Measurements from ENCODE around the gene BAIAP2L2.
A peak's percentile ranks its signal among the peaks of the same experiment; 100 is the strongest.

The BAIAP2L2 gene

GRCh38 chr22:38077595-38077994 is 32.9 kb downstream of the BAIAP2L2 start:
- Histone ChIP-seq H3K4me1 (no peaks in the 10 kb centered on the region), H3K9me3 (no peaks in the 10 kb centered on the region), H3K27me3 (ENCODE audit: low read depth) (no peaks in the 10 kb centered on the region), H3K4me3 (no peak overlapping the region), H3K36me3 (replicated peaks) (peaks cover 3% of the 10 kb centered on the region; the same call in 1 of the 2 replicates)
- in situ Hi-C loops (cut with MboI; ENCODE audit: low sequenced_read_pairs): no loop called here
- no peak for DNase-seq (ENCODE audit: low spot score in 2 of 2)

GRCh38 chr22:38077096-38077495 is 33.4 kb downstream of the BAIAP2L2 start:
- no peak for DNase-seq (ENCODE audit: low spot score in 2 of 2)
- Histone ChIP-seq H3K4me1 (no peaks in the 10 kb centered on the region), H3K9me3 (no peaks in the 10 kb centered on the region), H3K27me3 (ENCODE audit: low read depth) (no peaks in the 10 kb centered on the region), H3K36me3 (replicated peaks) (peaks cover 3% of the 10 kb centered on the region; the same call in 1 of the 2 replicates), H3K4me3 (no peak overlapping the region)
- in situ Hi-C loops (cut with MboI; ENCODE audit: low sequenced_read_pairs): no loop called here

- Histone ChIP-seq H3K36me3 (replicated peaks) (peaks cover 6% of the 10 kb centered on the region; the same call in 1 of the 2 replicates), H3K9me3 (no peaks in the 10 kb centered on the region), H3K4me1 (no peaks in the 10 kb centered on the region), H3K4me3 (no peak overlapping the region), H3K27me3 (ENCODE audit: low read depth) (no peaks in the 10 kb centered on the region)
- DNase-seq (ENCODE audit: low spot score in 2 of 2): no peak
- in situ Hi-C loops (cut with MboI; ENCODE audit: low sequenced_read_pairs): no loop called here
Observed at GRCh38 chr22:38075961-38076360, 34.5 kb downstream of the BAIAP2L2 start.

GRCh38 chr22:38075105-38075825 is 35.2 kb downstream of the BAIAP2L2 start:
- peaks cover 11% of the 10 kb centered on the region for H3K36me3 ChIP-seq (replicated peaks)
- in situ Hi-C loops (cut with MboI; ENCODE audit: low sequenced_read_pairs): no loop called here

GRCh38 chr22:38074181-38075104 is 36.0 kb downstream of the BAIAP2L2 start:
- Histone ChIP-seq H3K36me3 (replicated peaks) (peaks cover 16% of the 10 kb centered on the region), H3K4me1 (no peaks in the 10 kb centered on the region), H3K4me3 (no peak overlapping the region), H3K27me3 (ENCODE audit: low read depth) (no peaks in the 10 kb centered on the region), H3K9me3 (no peaks in the 10 kb centered on the region)
- no peak for DNase-seq (ENCODE audit: low spot score in 2 of 2)
- in situ Hi-C loops (cut with MboI; ENCODE audit: low sequenced_read_pairs): no loop called here

More at GRCh38 chr22:38075105-38075825, 35.2 kb downstream of the BAIAP2L2 start:
- no peak overlapping the region for H3K4me3 ChIP-seq
- no peaks in the 10 kb centered on the region for H3K27me3 ChIP-seq (ENCODE audit: low read depth)
- no peak for DNase-seq (ENCODE audit: low spot score in 2 of 2)
- no peaks in the 10 kb centered on the region for H3K4me1 ChIP-seq
- H3K9me3 ChIP-seq: no peaks in the 10 kb centered on the region

- in situ Hi-C loops (cut with MboI; ENCODE audit: low sequenced_read_pairs): no loop called here
- H3K36me3 ChIP-seq (replicated peaks): peaks cover 16% of the 10 kb centered on the region
- H3K27me3 ChIP-seq (ENCODE audit: low read depth): no peaks in the 10 kb centered on the region
- DNase-seq (ENCODE audit: low spot score in 2 of 2): no peak
- H3K4me1 ChIP-seq: no peaks in the 10 kb centered on the region
- no peak overlapping the region for H3K4me3 ChIP-seq
- H3K9me3 ChIP-seq: no peaks in the 10 kb centered on the region
Observed at GRCh38 chr22:38073150-38074130, 37.0 kb downstream of the BAIAP2L2 start.

- Histone ChIP-seq H3K4me3 (no peak overlapping the region), H3K27me3 (ENCODE audit: low read depth) (no peaks in the 10 kb centered on the region), H3K4me1 (no peaks in the 10 kb centered on the region), H3K9me3 (no peaks in the 10 kb centered on the region), H3K36me3 (replicated peaks) (peaks cover 16% of the 10 kb centered on the region)
- in situ Hi-C loops (cut with MboI; ENCODE audit: low sequenced_read_pairs): no loop called here
- DNase-seq (ENCODE audit: low spot score in 2 of 2): no peak
Observed at GRCh38 chr22:38072322-38073149, 37.9 kb downstream of the BAIAP2L2 start.

GRCh38 chr22:38071421-38072321 is 38.8 kb downstream of the BAIAP2L2 start:
- H3K9me3 ChIP-seq: no peaks in the 10 kb centered on the region
- peaks cover 16% of the 10 kb centered on the region for H3K36me3 ChIP-seq (replicated peaks)
- in situ Hi-C loops (cut with MboI; ENCODE audit: low sequenced_read_pairs): no loop called here
- H3K4me3 ChIP-seq: no peak overlapping the region
- H3K4me1 ChIP-seq: no peaks in the 10 kb centered on the region
- H3K27me3 ChIP-seq (ENCODE audit: low read depth): no peaks in the 10 kb centered on the region
- no peak for DNase-seq (ENCODE audit: low spot score in 2 of 2)

GRCh38 chr22:38070250-38070921 is 40.1 kb downstream of the BAIAP2L2 start:
- in situ Hi-C loops (cut with MboI; ENCODE audit: low sequenced_read_pairs): no loop called here
- H3K9me3 ChIP-seq: no peaks in the 10 kb centered on the region
- no peak for DNase-seq (ENCODE audit: low spot score in 2 of 2)
- peaks cover 24% of the 10 kb centered on the region for H3K36me3 ChIP-seq (replicated peaks)
- H3K4me1 ChIP-seq: no peaks in the 10 kb centered on the region
- no peaks in the 10 kb centered on the region for H3K27me3 ChIP-seq (ENCODE audit: low read depth)
- H3K4me3 ChIP-seq: no peak overlapping the region

GRCh38 chr22:38069372-38070249 is 40.9 kb downstream of the BAIAP2L2 start:
- in situ Hi-C loops (cut with MboI; ENCODE audit: low sequenced_read_pairs): no loop called here
- DNase-seq (ENCODE audit: low spot score in 2 of 2): peak in 1 of 2 experiments; percentile 46
- no peaks in the 10 kb centered on the region for H3K27me3 ChIP-seq (ENCODE audit: low read depth)
- H3K4me1 ChIP-seq: no peaks in the 10 kb centered on the region
- peaks cover 27% of the 10 kb centered on the region for H3K36me3 ChIP-seq (replicated peaks)
- H3K4me3 ChIP-seq: no peak overlapping the region
- no peaks in the 10 kb centered on the region for H3K9me3 ChIP-seq

Measured in HAP-1 (cell line).